ENCODE results near the gene RAB5A.

DNA sequence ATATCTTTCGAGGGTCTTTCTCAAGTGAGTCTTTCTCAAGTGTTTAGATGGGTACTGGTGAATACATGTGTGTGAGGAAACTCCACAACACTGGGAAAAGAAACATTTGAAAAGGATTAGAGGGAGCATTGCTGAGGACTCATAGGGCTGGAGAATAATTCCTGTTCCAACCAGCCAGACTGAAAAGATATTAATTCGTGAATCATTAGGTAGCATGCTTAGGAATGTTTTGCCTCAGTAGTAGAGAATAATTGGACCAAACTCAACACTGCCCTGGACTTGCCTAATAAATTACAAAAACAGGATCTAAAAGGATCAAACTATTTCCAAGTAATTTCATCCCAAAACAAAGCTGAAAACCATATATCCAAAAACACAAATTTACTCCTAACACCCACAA, 47.9 kb downstream of the RAB5A start:
- TF ChIP-seq RFX5 (IDR thresholded peaks at IDR 0.05; ENCODE audit: low read depth, low read length) (no peak), CEBPB (IDR thresholded peaks at IDR 0.05; ENCODE audit: low read depth, low read length) (no peak), RAD21 (IDR thresholded peaks at IDR 0.05; ENCODE audit: low read length) (no peak), SMC3 (IDR thresholded peaks at IDR 0.05; ENCODE audit: low read depth, low read length) (no peak), MAFK (IDR thresholded peaks at IDR 0.05; ENCODE audit: low read depth, low read length) (no peak), POLR2A (IDR thresholded peaks at IDR 0.05; ENCODE audit: low read depth, low read length) (no peak), FOS (IDR thresholded peaks at IDR 0.05; ENCODE audit: low read depth, low read length) (no peak), RCOR1 (IDR thresholded peaks at IDR 0.05; ENCODE audit: insufficient replicate concordance, low read length) (no peak)
- TF ChIP-seq, protein P1, sequence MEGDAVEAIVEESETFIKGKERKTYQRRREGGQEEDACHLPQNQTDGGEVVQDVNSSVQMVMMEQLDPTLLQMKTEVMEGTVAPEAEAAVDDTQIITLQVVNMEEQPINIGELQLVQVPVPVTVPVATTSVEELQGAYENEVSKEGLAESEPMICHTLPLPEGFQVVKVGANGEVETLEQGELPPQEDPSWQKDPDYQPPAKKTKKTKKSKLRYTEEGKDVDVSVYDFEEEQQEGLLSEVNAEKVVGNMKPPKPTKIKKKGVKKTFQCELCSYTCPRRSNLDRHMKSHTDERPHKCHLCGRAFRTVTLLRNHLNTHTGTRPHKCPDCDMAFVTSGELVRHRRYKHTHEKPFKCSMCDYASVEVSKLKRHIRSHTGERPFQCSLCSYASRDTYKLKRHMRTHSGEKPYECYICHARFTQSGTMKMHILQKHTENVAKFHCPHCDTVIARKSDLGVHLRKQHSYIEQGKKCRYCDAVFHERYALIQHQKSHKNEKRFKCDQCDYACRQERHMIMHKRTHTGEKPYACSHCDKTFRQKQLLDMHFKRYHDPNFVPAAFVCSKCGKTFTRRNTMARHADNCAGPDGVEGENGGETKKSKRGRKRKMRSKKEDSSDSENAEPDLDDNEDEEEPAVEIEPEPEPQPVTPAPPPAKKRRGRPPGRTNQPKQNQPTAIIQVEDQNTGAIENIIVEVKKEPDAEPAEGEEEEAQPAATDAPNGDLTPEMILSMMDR (conservative IDR thresholded peaks at IDR 0.05; ENCODE audit: low read depth, low read length), result no peak
- TF ChIP-seq, protein P2, sequence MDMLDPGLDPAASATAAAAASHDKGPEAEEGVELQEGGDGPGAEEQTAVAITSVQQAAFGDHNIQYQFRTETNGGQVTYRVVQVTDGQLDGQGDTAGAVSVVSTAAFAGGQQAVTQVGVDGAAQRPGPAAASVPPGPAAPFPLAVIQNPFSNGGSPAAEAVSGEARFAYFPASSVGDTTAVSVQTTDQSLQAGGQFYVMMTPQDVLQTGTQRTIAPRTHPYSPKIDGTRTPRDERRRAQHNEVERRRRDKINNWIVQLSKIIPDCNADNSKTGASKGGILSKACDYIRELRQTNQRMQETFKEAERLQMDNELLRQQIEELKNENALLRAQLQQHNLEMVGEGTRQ (IDR thresholded peaks at IDR 0.05; ENCODE audit: low read depth, low read length), result no peak

All from IMR-90 (cell line).